Measurements from ENCODE around the gene PRPF39.

Gene PRPF39

DNA sequence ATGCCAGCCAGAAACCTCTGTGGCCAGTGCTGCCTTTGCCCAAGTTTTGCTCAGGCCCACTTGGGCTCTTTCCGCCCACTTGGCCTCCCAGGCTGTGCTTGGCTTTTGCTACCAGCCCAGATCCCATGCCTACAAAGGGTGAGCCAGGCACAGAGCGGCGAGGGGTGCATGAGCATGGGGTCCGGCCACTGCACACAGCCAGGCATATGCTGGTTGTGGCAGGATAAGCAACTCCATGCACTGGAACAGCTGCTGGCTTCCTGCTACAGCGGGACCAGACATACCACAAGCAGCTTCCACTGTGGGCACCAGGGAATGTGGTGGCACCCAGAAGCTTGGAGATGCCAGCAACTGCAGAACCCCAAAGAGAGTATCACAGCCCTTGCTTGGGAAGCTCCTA lies 45.7 kb upstream of the PRPF39 start:
- TF ChIP-seq ZNF654 (tag by site-specific recombination; IDR thresholded peaks at IDR 0.05; ENCODE audit: low read depth) (no peak), MZF1 (tag by site-specific recombination; IDR thresholded peaks at IDR 0.05; ENCODE audit: borderline replicate concordance) (no peak), ZNF354C (tag by site-specific recombination; IDR thresholded peaks at IDR 0.05; ENCODE audit: borderline replicate concordance, low read depth) (no peak), ZNF791 (tag by site-specific recombination; IDR thresholded peaks at IDR 0.05) (no peak), ZNF621 (tag by site-specific recombination; IDR thresholded peaks at IDR 0.05) (no peak), ZNF664 (tag by site-specific recombination; IDR thresholded peaks at IDR 0.05) (no peak), BCL11A (tag by site-specific recombination; IDR thresholded peaks at IDR 0.05; ENCODE audit: low read depth) (no peak)
- TF ChIP-seq, protein P1, sequence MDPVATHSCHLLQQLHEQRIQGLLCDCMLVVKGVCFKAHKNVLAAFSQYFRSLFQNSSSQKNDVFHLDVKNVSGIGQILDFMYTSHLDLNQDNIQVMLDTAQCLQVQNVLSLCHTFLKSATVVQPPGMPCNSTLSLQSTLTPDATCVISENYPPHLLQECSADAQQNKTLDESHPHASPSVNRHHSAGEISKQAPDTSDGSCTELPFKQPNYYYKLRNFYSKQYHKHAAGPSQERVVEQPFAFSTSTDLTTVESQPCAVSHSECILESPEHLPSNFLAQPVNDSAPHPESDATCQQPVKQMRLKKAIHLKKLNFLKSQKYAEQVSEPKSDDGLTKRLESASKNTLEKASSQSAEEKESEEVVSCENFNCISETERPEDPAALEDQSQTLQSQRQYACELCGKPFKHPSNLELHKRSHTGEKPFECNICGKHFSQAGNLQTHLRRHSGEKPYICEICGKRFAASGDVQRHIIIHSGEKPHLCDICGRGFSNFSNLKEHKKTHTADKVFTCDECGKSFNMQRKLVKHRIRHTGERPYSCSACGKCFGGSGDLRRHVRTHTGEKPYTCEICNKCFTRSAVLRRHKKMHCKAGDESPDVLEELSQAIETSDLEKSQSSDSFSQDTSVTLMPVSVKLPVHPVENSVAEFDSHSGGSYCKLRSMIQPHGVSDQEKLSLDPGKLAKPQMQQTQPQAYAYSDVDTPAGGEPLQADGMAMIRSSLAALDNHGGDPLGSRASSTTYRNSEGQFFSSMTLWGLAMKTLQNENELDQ (tag by site-specific recombination; IDR thresholded peaks at IDR 0.05; ENCODE audit: low read depth), result no peak
- TF ChIP-seq, protein P2, sequence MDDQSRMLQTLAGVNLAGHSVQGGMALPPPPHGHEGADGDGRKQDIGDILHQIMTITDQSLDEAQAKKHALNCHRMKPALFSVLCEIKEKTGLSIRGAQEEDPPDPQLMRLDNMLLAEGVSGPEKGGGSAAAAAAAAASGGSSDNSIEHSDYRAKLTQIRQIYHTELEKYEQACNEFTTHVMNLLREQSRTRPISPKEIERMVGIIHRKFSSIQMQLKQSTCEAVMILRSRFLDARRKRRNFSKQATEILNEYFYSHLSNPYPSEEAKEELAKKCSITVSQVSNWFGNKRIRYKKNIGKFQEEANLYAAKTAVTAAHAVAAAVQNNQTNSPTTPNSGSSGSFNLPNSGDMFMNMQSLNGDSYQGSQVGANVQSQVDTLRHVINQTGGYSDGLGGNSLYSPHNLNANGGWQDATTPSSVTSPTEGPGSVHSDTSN (CRISPR knock-in tag; IDR thresholded peaks at IDR 0.05), result no peak
- H3K36me3 ChIP-seq (ENCODE audit: control insufficient read depth in 2 of 2, insufficient read depth in 1 of 2, low read length in 2 of 2), result peaks cover 7 to 49% of the 10 kb centered on the region in 2 experiments
- H3K27ac ChIP-seq (ENCODE audit: extremely low read depth, low read depth, low read length), result no peak overlapping the region
- H3K4me1 ChIP-seq (ENCODE audit: control insufficient read depth, insufficient read depth, low read length), result no peaks in the 10 kb centered on the region
- CTCF ChIA-PET, result no interaction called here
- POLR2A ChIA-PET, result no interaction called here
- H3K4me3 ChIP-seq (ENCODE audit: low read depth, low read length), result no peak overlapping the region
- H3K9me3 ChIP-seq (ENCODE audit: control insufficient read depth, insufficient read depth, low read depth, low read length), result no peaks in the 10 kb centered on the region

DNA sequence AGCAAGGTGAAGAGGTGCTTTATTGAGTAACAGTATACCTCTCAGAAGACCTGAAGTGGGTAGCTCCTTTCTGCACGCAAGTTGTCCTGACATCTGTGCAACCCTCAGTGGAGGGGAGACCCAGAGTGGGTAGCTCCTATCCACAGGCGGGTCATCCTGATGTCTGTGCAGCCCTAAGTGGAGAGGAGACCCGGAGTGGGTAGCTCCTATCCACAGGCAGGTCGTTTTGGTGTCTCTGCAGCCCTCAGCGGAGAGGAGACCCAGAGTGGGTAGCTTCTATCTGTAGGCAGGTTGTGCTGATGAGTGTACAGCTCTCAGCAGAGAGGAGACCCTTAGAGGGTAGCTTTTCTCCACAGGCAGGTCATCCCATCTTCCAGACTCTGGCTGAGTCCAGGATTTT lies 45.1 kb upstream of the PRPF39 start:
- Histone ChIP-seq H3K4me1 (ENCODE audit: control insufficient read depth, insufficient read depth, low read length) (no peaks in the 10 kb centered on the region), H3K4me3 (ENCODE audit: low read depth, low read length) (no peak overlapping the region), H3K36me3 (ENCODE audit: control insufficient read depth in 2 of 2, insufficient read depth in 1 of 2, low read length in 2 of 2) (peaks cover 7 to 43% of the 10 kb centered on the region in 2 experiments), H3K9me3 (ENCODE audit: control insufficient read depth, insufficient read depth, low read depth, low read length) (no peaks in the 10 kb centered on the region), H3K27ac (ENCODE audit: extremely low read depth, low read depth, low read length) (no peak overlapping the region)
- TF ChIP-seq KLF10 (tag by site-specific recombination; IDR thresholded peaks at IDR 0.05) (no peak), BCL11B (tag by site-specific recombination; IDR thresholded peaks at IDR 0.05; ENCODE audit: low read depth) (no peak), ZNF600 (tag by site-specific recombination; IDR thresholded peaks at IDR 0.05) (no peak), ZNF394 (tag by site-specific recombination; IDR thresholded peaks at IDR 0.05; ENCODE audit: borderline replicate concordance) (no peak), SETDB1 (IDR thresholded peaks at IDR 0.05; ENCODE audit: insufficient read length, low read length) (peak; percentile 32)
- TF ChIP-seq, protein P3, sequence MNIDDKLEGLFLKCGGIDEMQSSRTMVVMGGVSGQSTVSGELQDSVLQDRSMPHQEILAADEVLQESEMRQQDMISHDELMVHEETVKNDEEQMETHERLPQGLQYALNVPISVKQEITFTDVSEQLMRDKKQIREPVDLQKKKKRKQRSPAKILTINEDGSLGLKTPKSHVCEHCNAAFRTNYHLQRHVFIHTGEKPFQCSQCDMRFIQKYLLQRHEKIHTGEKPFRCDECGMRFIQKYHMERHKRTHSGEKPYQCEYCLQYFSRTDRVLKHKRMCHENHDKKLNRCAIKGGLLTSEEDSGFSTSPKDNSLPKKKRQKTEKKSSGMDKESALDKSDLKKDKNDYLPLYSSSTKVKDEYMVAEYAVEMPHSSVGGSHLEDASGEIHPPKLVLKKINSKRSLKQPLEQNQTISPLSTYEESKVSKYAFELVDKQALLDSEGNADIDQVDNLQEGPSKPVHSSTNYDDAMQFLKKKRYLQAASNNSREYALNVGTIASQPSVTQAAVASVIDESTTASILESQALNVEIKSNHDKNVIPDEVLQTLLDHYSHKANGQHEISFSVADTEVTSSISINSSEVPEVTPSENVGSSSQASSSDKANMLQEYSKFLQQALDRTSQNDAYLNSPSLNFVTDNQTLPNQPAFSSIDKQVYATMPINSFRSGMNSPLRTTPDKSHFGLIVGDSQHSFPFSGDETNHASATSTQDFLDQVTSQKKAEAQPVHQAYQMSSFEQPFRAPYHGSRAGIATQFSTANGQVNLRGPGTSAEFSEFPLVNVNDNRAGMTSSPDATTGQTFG (tag by site-specific recombination; IDR thresholded peaks at IDR 0.05; ENCODE audit: borderline replicate concordance), result no peak
- POLR2A ChIA-PET, result no interaction called here
- CTCF ChIA-PET, result no interaction called here

DNA sequence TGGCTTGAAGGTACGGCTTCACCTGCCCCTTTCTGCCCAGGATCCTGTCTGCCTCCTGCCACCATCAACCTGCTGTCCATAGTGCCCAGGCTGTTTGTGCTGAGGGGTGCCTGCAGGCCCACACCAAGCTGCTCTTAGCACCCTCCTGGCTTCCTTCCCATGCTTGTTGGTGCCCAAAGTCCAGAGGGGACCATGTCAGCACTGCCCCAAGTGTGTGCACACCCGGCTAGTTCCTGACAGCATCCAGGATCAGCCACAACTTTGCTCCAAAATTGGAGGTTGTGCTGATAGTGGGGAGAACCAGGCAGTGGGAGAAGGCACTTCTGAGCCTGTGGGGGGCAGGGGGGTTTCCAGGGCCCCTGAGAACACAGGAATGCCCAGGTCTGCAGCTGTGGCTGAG lies 44.5 kb upstream of the PRPF39 start:
- Histone ChIP-seq H3K4me1 (ENCODE audit: control insufficient read depth, insufficient read depth, low read length) (no peaks in the 10 kb centered on the region), H3K36me3 (ENCODE audit: control insufficient read depth in 2 of 2, insufficient read depth in 1 of 2, low read length in 2 of 2) (peaks cover 7 to 41% of the 10 kb centered on the region in 2 experiments), H3K4me3 (ENCODE audit: low read depth, low read length) (no peak overlapping the region), H3K9me3 (ENCODE audit: control insufficient read depth, insufficient read depth, low read depth, low read length) (no peaks in the 10 kb centered on the region), H3K27ac (ENCODE audit: extremely low read depth, low read depth, low read length) (no peak overlapping the region)
- POLR2A ChIA-PET, result no interaction called here
- CTCF ChIA-PET, result no interaction called here
- TF ChIP-seq ZNF561 (tag by site-specific recombination; IDR thresholded peaks at IDR 0.05; ENCODE audit: borderline replicate concordance), result no peak
- TF ChIP-seq EGR2 (tag by site-specific recombination; IDR thresholded peaks at IDR 0.05; ENCODE audit: low read depth), result no peak
- TF ChIP-seq HOXC10 (CRISPR knock-in tag; IDR thresholded peaks at IDR 0.05), result no peak
- no peak for TF ChIP-seq SALL2 (tag by site-specific recombination; IDR thresholded peaks at IDR 0.05; ENCODE audit: borderline replicate concordance)
- no peak for TF ChIP-seq ZNF677 (tag by site-specific recombination; IDR thresholded peaks at IDR 0.05)
- no peak for TF ChIP-seq ZNF48 (tag by site-specific recombination; IDR thresholded peaks at IDR 0.05)
- TF ChIP-seq, protein P4, sequence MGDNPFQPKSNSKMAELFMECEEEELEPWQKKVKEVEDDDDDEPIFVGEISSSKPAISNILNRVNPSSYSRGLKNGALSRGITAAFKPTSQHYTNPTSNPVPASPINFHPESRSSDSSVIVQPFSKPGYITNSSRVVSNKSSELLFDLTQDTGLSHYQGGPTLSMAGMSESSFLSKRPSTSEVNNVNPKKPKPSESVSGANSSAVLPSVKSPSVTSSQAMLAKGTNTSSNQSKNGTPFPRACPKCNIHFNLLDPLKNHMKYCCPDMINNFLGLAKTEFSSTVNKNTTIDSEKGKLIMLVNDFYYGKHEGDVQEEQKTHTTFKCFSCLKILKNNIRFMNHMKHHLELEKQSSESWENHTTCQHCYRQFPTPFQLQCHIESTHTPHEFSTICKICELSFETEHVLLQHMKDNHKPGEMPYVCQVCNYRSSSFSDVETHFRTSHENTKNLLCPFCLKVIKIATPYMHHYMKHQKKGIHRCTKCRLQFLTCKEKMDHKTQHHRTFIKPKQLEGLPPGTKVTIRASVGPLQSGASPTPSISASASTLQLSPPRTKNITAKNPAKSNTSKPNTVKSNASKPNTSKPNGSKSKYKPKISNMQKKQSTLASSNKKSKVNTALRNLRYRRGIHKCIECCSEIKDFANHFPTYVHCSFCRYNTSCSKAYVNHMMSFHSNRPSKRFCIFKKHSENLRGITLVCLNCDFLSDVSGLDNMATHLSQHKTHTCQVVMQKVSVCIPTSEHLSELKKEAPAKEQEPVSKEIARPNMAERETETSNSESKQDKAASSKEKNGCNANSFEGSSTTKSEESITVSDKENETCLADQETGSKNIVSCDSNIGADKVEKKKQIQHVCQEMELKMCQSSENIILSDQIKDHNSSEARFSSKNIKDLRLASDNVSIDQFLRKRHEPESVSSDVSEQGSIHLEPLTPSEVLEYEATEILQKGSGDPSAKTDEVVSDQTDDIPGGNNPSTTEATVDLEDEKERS (tag by site-specific recombination; IDR thresholded peaks at IDR 0.05), result no peak
- TF ChIP-seq ZNF311 (tag by site-specific recombination; IDR thresholded peaks at IDR 0.05; ENCODE audit: borderline replicate concordance), result no peak
- TF ChIP-seq SP2 (tag by site-specific recombination; IDR thresholded peaks at IDR 0.05), result no peak
- TF ChIP-seq ZNF114 (tag by site-specific recombination; IDR thresholded peaks at IDR 0.05), result no peak

Measured in HEK293 (cell line).